Myocyte (in vitro differentiated cells): Measurements from ENCODE around the gene PPP5C. TPM values are rescaled to one million over a fixed set of nuclear protein-coding genes. Genes with fewer than 3 reads are reported as not detected.

Source experiments
- DNase-seq: peaks from one replicate; pipeline ENCODE4 v3.0.0-alpha.2; 2012; ENCODE audit warnings: low read depth
- total RNA-seq: library from RNA; depleted of rRNA; stranded (reverse); fragments of >200 nt; gene quantifications from 2 replicates; pipeline ENCODE4 v1.2.3, GENCODE V29; 2014

PPP5C gene
- total RNA-seq, 1 donor from 2014 or later: 71.6 TPM

- DNase-seq: no peak
Measured at GRCh38 chr19:46330319-46330918, 16.5 kb upstream of the PPP5C start.

- DNase-seq: no peak
Measured at GRCh38 chr19:46337487-46337886, 9.4 kb upstream of the PPP5C start.

- no peak for DNase-seq
Measured at GRCh38 chr19:46339446-46339845, 7.4 kb upstream of the PPP5C start.

DNA sequence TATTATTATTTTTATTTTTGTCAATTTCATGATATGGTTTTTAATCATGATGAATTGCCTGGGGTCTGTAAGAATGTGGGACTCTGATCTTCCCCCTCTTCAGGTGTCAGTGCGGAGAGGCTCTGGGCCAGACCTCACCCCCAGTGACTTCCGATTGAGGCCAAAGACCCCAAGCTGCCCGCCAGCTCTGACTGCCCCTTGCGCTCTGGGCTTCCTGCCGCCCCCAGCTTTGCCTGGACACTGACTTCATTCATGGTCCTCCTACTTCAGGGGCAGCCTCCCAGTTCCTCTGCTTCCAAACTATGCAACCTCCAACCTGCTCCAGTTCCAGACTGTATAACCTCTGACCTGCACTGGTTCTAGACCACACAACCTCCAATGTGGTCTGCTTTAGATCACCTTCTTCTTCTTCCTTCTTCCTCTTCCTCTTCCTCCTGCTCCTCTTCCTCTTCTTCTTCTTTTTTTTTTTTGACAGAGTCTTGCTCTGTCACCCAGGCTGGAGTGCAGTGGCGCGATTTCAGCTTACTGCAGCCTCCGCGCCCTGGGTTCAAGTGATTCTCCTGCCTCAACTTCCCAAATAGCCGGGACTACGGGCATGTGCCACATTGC is 6.7 kb upstream of the PPP5C start:
- no peak for DNase-seq

- DNase-seq: no peak
Measured at GRCh38 chr19:46341937-46342336, 5.0 kb upstream of the PPP5C start.

- no peak for DNase-seq
Measured at GRCh38 chr19:46344363-46344762, 2.5 kb upstream of the PPP5C start.

- DNase-seq: no peak
Measured at GRCh38 chr19:46345157-46345556, 1.7 kb upstream of the PPP5C start.

DNA sequence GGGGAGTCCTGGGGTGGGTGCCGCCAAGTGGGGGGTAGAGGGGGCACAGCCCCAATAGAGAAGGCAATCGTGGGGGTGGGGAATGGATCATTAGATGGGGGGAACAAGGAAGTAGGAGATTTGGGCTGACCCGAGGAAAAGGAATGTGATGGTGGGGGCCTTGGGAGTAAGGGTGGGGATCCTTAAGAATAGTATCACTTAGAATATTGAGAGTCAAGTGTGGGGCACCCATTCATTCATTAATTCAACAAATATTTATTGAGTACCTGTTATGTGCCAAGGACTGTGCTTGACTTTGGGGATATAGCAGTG is 641 bp downstream of the PPP5C start:
- no peak for DNase-seq

- DNase-seq: no peak
Measured at GRCh38 chr19:46347985-46348384, 1.1 kb downstream of the PPP5C start.

DNA sequence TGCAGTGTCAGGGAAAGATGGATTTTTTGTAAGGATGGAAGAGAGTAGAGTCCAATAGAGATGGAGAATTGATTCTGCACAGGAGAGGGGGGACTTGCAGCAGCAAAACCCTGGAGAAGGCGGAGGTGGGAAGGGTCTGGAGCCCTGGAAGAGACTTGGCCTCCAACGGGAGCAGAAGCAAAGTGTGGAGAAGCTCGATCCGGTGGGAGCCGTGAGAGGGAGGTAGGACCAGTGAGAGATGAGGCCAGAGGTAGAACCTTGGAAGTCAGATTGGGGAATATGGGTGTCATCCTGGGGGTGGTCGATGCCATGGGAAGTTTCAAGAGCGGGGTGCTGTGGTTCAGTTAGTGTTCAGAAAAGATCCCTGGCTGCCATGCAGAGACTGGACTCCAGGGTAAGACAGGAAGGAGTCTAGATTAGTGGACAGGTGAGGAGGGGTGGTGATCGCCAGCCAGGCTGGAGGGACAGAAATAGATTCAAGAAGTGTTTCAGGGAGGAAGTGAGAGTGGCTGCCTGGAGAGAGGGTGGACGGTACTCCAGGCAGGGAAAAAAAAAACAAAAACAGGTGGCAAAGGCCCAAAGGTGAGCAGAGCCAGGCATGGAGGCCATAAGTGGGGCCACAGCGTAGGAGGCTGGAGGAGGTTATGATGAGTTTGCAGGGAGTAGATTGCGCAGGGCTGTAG is 2.6 kb downstream of the PPP5C start:
- no peak for DNase-seq

GRCh38 chr19:46350029-46350757 is 3.3 kb downstream of the PPP5C start:
- DNase-seq: no peak

GRCh38 chr19:46350758-46351159 is 3.9 kb downstream of the PPP5C start:
- DNase-seq: no peak

- DNase-seq: peak; percentile 94
Measured at GRCh38 chr19:46351241-46352041, 4.6 kb downstream of the PPP5C start.

- no peak for DNase-seq
Measured at GRCh38 chr19:46353730-46354528, 7.0 kb downstream of the PPP5C start.

GRCh38 chr19:46355234-46356148 is 8.6 kb downstream of the PPP5C start:
- no peak for DNase-seq

GRCh38 chr19:46356149-46357055 is 9.5 kb downstream of the PPP5C start:
- no peak for DNase-seq

DNA sequence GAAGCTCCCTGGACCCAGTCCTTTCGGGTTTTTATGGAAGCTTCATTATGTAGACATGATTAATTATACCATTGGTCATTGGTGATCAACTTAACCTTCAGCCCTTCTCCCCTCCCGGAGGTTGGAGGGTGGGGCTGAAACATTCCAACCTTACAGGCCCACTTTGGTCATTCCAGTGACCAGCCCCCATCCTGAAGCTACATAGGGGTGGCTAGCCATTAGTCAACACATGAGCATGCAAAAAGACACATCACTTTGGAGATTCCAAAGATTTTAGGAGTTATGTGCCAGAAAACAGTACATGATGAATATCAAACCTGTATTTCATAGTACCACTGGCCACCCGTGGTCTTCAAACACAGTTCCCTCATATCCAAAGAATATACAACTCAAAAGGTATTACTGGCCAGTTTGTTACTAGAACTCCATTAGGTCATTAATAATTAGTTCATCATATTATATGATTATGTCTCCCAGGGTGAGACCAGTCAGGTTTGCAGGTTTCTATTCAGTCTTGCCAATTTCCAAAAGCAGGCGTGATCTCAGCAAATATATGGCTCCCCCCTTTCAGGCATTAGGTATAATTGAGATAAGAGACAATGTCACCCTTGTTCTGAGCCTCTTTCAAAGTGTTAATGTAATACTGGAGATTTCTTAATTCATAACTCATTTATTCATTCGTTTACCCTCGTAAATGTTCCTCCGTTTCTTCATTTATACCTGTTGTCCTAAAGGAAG is 11.1 kb downstream of the PPP5C start:
- no peak for DNase-seq

- no peak for DNase-seq
Measured at GRCh38 chr19:46361915-46362314, 15.0 kb downstream of the PPP5C start.
